ENCODE results near the gene SIAE.

The SIAE gene

GRCh38 chr11:124657904-124658303 is 15.6 kb downstream of the SIAE start:
- no peak for TF ChIP-seq CTCF (IDR thresholded peaks at IDR 0.05; ENCODE audit: low read depth, low read length)

GRCh38 chr11:124656774-124657630 is 16.5 kb downstream of the SIAE start:
- TF ChIP-seq CTCF (IDR thresholded peaks at IDR 0.05; ENCODE audit: low read depth, low read length), result no peak
- DNase-seq (ENCODE audit: extremely low read depth, low read depth), result no peak

More at GRCh38 chr11:124657904-124658303, 15.6 kb downstream of the SIAE start:
- DNase-seq (ENCODE audit: extremely low read depth, low read depth), result no peak

- TF ChIP-seq CTCF (IDR thresholded peaks at IDR 0.05; ENCODE audit: low read depth, low read length), result no peak
- DNase-seq (ENCODE audit: extremely low read depth, low read depth), result no peak
These were observed 24.9 kb downstream of the SIAE start for GRCh38 chr11:124648610-124649009.

GRCh38 chr11:124646148-124646547 is 27.4 kb downstream of the SIAE start:
- no peak for DNase-seq (ENCODE audit: extremely low read depth, low read depth)
- TF ChIP-seq CTCF (IDR thresholded peaks at IDR 0.05; ENCODE audit: low read depth, low read length), result no peak

- DNase-seq (ENCODE audit: extremely low read depth, low read depth), result peak; percentile 44
- TF ChIP-seq CTCF (IDR thresholded peaks at IDR 0.05; ENCODE audit: low read depth, low read length), result peak; percentile 80
These were observed 28.9 kb downstream of the SIAE start for GRCh38 chr11:124644426-124645280.

GRCh38 chr11:124643605-124644425 is 29.7 kb downstream of the SIAE start:
- TF ChIP-seq CTCF (IDR thresholded peaks at IDR 0.05; ENCODE audit: low read depth, low read length), result no peak
- peak; percentile 54 for DNase-seq (ENCODE audit: extremely low read depth, low read depth)
